PFSK-1 (cell line): ENCODE data around the gene TSTD2.

ENCODE experiments used
- FOXP2 ChIP-seq: optimal IDR thresholded peaks from 2 replicates; pipeline ENCODE3; 2011; ENCODE audit warnings: borderline replicate concordance, control low read depth, inconsistent platforms; ENCODE audit not compliant: insufficient read depth; ENCODE audit errors: extremely low read length, extremely low read depth
- POLR2AphosphoS5 ChIP-seq: IDR thresholded peaks from 2 replicates; pipeline ENCODE4 v1.6.1; 2012; ENCODE audit warnings: low read depth, mild to moderate bottlenecking, control low read depth, low read length, moderate library complexity
- SIN3A ChIP-seq: IDR thresholded peaks from 2 replicates; pipeline ENCODE4 v1.6.1; 2012; ENCODE audit warnings: mild to moderate bottlenecking, low read length, moderate library complexity, borderline replicate concordance; ENCODE audit not compliant: insufficient read depth
- TAF1 ChIP-seq: IDR thresholded peaks from 2 replicates; pipeline ENCODE4 v1.6.1; 2012; ENCODE audit warnings: low read length, control low read depth, borderline replicate concordance; ENCODE audit not compliant: insufficient read depth
- TF ChIP-seq, protein P1 (sequence below), 2 experiments: IDR thresholded peaks; 2 replicates each; pipeline versions ENCODE4 v1.6.1 to v1.8.0; 2011 to 2012; ENCODE audit warnings: low read depth in 2 of 2, low read length in 2 of 2, control low read depth in 1 of 2, inconsistent platforms in 1 of 2, mild to moderate bottlenecking in 1 of 2, moderate library complexity in 1 of 2; ENCODE audit not compliant: insufficient read depth in 1 of 2

The TSTD2 gene

DNA sequence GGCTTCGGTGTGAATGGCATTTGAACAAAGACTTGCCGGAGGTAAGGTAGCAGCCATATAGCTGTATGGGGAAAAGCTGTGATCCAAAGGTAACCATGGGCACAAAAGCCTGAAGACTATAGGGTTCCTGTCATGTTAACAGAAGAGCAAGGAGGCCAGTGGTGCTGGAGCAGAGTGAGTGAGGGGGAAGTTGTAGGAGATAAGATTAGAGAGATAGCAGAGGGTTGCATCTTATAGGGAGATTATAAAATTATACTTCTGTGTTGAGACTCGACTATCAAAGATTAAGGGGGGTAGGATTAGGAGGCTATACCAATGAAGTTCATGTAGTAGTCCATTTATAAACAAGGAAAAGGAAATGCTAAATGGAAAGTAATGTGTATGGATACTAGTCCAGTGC is 3.7 kb upstream of the TSTD2 start:
- TF ChIP-seq SIN3A = no peak
- no peak for TF ChIP-seq POLR2AphosphoS5
- no peak for TF ChIP-seq TAF1
- no peak for TF ChIP-seq FOXP2
- TF ChIP-seq, protein P1, sequence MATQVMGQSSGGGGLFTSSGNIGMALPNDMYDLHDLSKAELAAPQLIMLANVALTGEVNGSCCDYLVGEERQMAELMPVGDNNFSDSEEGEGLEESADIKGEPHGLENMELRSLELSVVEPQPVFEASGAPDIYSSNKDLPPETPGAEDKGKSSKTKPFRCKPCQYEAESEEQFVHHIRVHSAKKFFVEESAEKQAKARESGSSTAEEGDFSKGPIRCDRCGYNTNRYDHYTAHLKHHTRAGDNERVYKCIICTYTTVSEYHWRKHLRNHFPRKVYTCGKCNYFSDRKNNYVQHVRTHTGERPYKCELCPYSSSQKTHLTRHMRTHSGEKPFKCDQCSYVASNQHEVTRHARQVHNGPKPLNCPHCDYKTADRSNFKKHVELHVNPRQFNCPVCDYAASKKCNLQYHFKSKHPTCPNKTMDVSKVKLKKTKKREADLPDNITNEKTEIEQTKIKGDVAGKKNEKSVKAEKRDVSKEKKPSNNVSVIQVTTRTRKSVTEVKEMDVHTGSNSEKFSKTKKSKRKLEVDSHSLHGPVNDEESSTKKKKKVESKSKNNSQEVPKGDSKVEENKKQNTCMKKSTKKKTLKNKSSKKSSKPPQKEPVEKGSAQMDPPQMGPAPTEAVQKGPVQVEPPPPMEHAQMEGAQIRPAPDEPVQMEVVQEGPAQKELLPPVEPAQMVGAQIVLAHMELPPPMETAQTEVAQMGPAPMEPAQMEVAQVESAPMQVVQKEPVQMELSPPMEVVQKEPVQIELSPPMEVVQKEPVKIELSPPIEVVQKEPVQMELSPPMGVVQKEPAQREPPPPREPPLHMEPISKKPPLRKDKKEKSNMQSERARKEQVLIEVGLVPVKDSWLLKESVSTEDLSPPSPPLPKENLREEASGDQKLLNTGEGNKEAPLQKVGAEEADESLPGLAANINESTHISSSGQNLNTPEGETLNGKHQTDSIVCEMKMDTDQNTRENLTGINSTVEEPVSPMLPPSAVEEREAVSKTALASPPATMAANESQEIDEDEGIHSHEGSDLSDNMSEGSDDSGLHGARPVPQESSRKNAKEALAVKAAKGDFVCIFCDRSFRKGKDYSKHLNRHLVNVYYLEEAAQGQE (IDR thresholded peaks at IDR 0.05; ENCODE audit: insufficient read depth in 1 of 2, low read depth in 2 of 2, low read length in 2 of 2) = no peak

DNA sequence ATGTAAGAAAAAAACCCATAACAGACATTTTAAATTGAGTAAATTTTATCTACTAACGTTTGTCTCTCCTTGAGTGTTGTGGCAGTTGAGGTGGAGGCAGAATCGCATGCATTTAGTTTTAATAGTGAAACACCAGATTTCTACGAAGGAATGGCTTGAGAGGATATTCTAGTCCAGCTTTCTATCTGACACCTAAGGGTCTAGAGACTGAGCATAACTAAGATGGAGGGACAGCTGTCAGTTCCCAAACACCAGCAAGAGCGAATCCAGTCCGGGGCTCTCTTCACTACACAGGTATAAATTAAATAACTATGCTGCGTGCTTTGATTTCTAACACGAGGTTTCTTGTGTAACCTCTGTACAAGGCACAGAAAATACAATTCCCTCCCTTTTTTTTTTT is 1.9 kb upstream of the TSTD2 start:
- TF ChIP-seq POLR2AphosphoS5 (no peak), FOXP2 (no peak), SIN3A (no peak), TAF1 (no peak)
- TF ChIP-seq, protein P1 (IDR thresholded peaks at IDR 0.05; ENCODE audit: insufficient read depth in 1 of 2, low read depth in 2 of 2, low read length in 2 of 2) = no peak

DNA sequence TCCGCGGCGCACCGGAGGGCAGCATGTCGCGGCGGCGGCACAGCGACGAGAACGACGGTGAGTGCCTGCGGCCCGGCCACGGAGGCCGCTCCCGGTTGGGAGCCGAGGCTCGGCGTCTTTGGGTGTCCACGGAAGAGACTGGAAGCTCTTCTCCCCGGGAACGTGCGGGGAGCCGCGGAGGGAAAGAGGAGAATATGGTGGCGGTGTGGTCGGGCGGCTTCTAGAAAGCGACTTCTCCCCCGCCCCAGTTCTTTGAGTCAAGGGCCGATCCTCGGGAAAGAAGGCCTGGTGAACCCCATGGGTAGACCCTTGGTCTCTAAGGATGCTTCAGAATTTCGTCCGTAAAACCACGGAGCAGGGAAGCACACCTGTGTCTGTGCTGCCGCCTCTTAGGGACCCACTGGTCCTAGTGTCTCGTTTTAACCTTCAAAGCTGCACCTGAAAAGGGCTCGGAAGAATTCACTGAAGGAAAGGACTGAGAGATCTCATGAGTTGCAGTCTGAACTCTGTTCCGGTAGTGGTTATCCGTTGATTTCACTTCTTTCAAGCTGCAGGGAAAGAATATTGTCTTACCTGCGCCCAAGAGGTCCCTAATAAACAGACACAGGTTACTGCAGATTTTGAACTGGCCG is 807 bp upstream of the TSTD2 start:
- TF ChIP-seq POLR2AphosphoS5 (no peak; the same call in 1 of the 2 replicates), SIN3A (no peak), TAF1 (no peak), FOXP2 (no peak)
- TF ChIP-seq, protein P1 (IDR thresholded peaks at IDR 0.05; ENCODE audit: insufficient read depth in 1 of 2, low read depth in 2 of 2, low read length in 2 of 2) = no peak; a peak in 1 of 4 replicates

DNA sequence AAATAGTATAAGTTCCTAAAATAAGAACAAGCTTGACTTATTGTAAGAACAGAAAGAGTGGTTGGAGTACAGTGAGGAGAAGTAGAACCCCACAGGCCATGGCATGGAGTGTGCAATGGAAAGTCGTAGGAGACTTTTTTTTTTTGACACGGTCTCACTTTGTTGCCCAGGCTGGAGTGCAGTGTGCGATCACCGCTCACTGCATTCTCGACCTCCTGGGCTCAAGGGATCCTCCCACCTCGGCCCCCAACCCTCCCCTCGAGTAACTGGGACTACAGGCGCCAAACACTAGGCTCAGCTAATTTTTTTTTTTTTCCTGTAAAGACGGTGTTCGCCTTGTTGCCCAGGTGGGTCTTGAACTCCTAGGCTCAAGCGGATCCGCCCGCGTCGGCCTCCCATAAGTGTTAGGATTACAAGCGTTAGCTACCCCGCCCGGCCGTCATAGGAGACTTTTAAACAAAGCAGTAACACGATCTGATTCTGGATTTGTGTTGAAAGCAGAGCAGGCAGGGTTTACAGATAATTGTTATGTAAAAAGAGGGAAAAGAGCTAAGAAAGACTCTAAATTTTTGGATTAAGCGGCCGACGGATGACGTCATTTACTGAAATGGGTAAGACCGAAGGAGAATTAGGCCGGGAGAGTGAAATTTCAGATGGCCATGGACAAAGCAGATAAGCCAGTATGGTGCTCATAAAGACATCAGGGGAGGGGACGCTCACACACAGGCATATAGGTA is 752 bp downstream of the TSTD2 start:
- TF ChIP-seq POLR2AphosphoS5 = no peak
- TF ChIP-seq TAF1 = no peak
- TF ChIP-seq SIN3A = no peak
- TF ChIP-seq, protein P1 (IDR thresholded peaks at IDR 0.05; ENCODE audit: insufficient read depth in 1 of 2, low read depth in 2 of 2, low read length in 2 of 2) = no peak
- TF ChIP-seq FOXP2 = no peak
